SH-SY5Y (cell line): Measurements from ENCODE around the gene OCA2.

ENCODE experiments used
- GATA2 ChIP-seq: IDR thresholded peaks from 2 replicates; pipeline ENCODE4 v1.6.1; 2011; ENCODE audit warnings: mild to moderate bottlenecking, low read depth, low read length
- GATA3 ChIP-seq: IDR thresholded peaks from 2 replicates; pipeline ENCODE4 v1.6.1; 2011; ENCODE audit warnings: low read depth, mild to moderate bottlenecking, low read length, moderate library complexity

- no peak for TF ChIP-seq GATA2
- TF ChIP-seq GATA3, result no peak
Observed at GRCh38 chr15:27798807-27799206, 300.3 kb downstream of the OCA2 start.
